H54 (cell line): ENCODE data around the gene TRANK1.
"Not testable (repeated sequence)": the region's sequence is repeated elsewhere in the genome, so short reads cannot be mapped to it uniquely, and the experiment has no call there.

ENCODE experiments used
- DNase-seq: peaks from one replicate; pipeline ENCODE4 v3.0.0; 2011; ENCODE audit warnings: low spot score, mixed read lengths; ENCODE audit not compliant: insufficient read length
- FAIRE-seq: peaks from 3 replicates; lab custom pipeline; 2011; peaks lifted over from hg19 to GRCh38; lab: Jason Lieb, UNC
- POLR2A ChIP-seq: IDR thresholded peaks from 2 replicates; pipeline ENCODE4 v1.6.1; 2011; ENCODE audit warnings: low read depth, mild to moderate bottlenecking, low read length

The TRANK1 gene

GRCh38 chr3:36919439-36920160 lies 25.3 kb downstream of the TRANK1 start:
- DNase-seq: no peak
- FAIRE-seq: no peak
- no peak for TF ChIP-seq POLR2A

GRCh38 chr3:36918050-36918449 lies 26.8 kb downstream of the TRANK1 start:
- no peak for TF ChIP-seq POLR2A
- FAIRE-seq (no peak), DNase-seq (no peak)

- FAIRE-seq: peak; percentile 48
- peak; percentile 46 for DNase-seq
Observed at GRCh38 chr3:36911990-36912804, 32.7 kb downstream of the TRANK1 start.

GRCh38 chr3:36909666-36910065 lies 35.2 kb downstream of the TRANK1 start:
- FAIRE-seq: no peak
- no peak for DNase-seq
- no peak for TF ChIP-seq POLR2A

More at GRCh38 chr3:36911990-36912804, 32.7 kb downstream of the TRANK1 start:
- TF ChIP-seq POLR2A: no peak

- no peak for DNase-seq
- FAIRE-seq: no peak
- TF ChIP-seq POLR2A: no peak
Observed at GRCh38 chr3:36909181-36909580, 35.7 kb downstream of the TRANK1 start.

GRCh38 chr3:36908647-36909180 lies 36.1 kb downstream of the TRANK1 start:
- DNase-seq (no peak), FAIRE-seq (no peak)
- TF ChIP-seq POLR2A: no peak

GRCh38 chr3:36907911-36908646 lies 36.8 kb downstream of the TRANK1 start:
- peak; percentile 61 for FAIRE-seq
- peak; percentile 63 for DNase-seq
- TF ChIP-seq POLR2A: peak; percentile 24; the same call in 1 of the 2 replicates

- FAIRE-seq (no peak), DNase-seq (no peak)
- no peak for TF ChIP-seq POLR2A
Observed at GRCh38 chr3:36906504-36907149, 38.2 kb downstream of the TRANK1 start.

GRCh38 chr3:36905545-36905944 lies 39.3 kb downstream of the TRANK1 start:
- DNase-seq: no peak
- TF ChIP-seq POLR2A: no peak
- no peak for FAIRE-seq

- TF ChIP-seq POLR2A: no peak
- no peak for FAIRE-seq
- DNase-seq: peak; percentile 11
Observed at GRCh38 chr3:36904641-36905040, 40.2 kb downstream of the TRANK1 start.

- FAIRE-seq, DNase-seq: not testable (repeated sequence)
Observed at GRCh38 chr3:36904065-36904464, 40.8 kb downstream of the TRANK1 start.

- FAIRE-seq (no peak), DNase-seq (no peak)
- TF ChIP-seq POLR2A: no peak
Observed at GRCh38 chr3:36903119-36903882, 41.6 kb downstream of the TRANK1 start.

- no peak for FAIRE-seq
- DNase-seq: no peak
- TF ChIP-seq POLR2A: no peak
Observed at GRCh38 chr3:36901588-36901987, 43.3 kb downstream of the TRANK1 start.
